ENCODE data around the gene KIF20B. TPM values are rescaled to one million over a fixed set of nuclear protein-coding genes. Genes with fewer than 3 reads are reported as not detected.

Gene KIF20B
- total RNA-seq, 1 donor from 2014 or later, result 71.5 TPM

- TF ChIP-seq EZH2phosphoT487 (IDR thresholded peaks at IDR 0.05), result no peak
- no peak for TF ChIP-seq CTCF (IDR thresholded peaks at IDR 0.05)
- TF ChIP-seq EZH2 (IDR thresholded peaks at IDR 0.05), result no peak
- no peaks in the 10 kb centered on the region for H3K27me3 Mint-ChIP-seq (ENCODE audit: insufficient read depth, low read depth)
- DNase-seq (ENCODE audit: low spot score), result no peak
- Histone ChIP-seq H3K4me1 (no peaks in the 10 kb centered on the region), H3K27ac (no peak overlapping the region), H3K27me3 (no peaks in the 10 kb centered on the region), H3K79me2 (ENCODE audit: low read depth) (no peaks in the 10 kb centered on the region), H4K20me1 (ENCODE audit: low read depth) (no peaks in the 10 kb centered on the region), H3K9me3 (ENCODE audit: low read depth) (no peaks in the 10 kb centered on the region), H3K36me3 (no peaks in the 10 kb centered on the region), H3K4me3 (no peak overlapping the region), H3K9ac (no peak overlapping the region), H3F3A (ENCODE audit: low read depth) (no peaks in the 10 kb centered on the region), H3K4me2 (no peak overlapping the region), H2AFZ (replicated peaks) (no peak overlapping the region)
- no peaks in the 10 kb centered on the region for H3K4me1 Mint-ChIP-seq
- H3K36me3 Mint-ChIP-seq, result peaks cover 7% of the 10 kb centered on the region
- H3K9me3 Mint-ChIP-seq, result no peaks in the 10 kb centered on the region
- no peak overlapping the region for H3K4me3 Mint-ChIP-seq
- no peak overlapping the region for H3K27ac Mint-ChIP-seq
Measured at GRCh38 chr10:89785095-89785494, 83.7 kb downstream of the KIF20B start.

- Histone ChIP-seq H3K4me3 (no peak overlapping the region), H4K20me1 (ENCODE audit: low read depth) (no peaks in the 10 kb centered on the region), H3K27ac (no peak overlapping the region), H3F3A (ENCODE audit: low read depth) (no peaks in the 10 kb centered on the region), H3K9me3 (ENCODE audit: low read depth) (no peaks in the 10 kb centered on the region), H3K4me1 (no peaks in the 10 kb centered on the region), H3K9ac (no peak overlapping the region), H3K4me2 (no peak overlapping the region), H3K36me3 (no peaks in the 10 kb centered on the region), H3K27me3 (no peaks in the 10 kb centered on the region), H3K79me2 (ENCODE audit: low read depth) (no peaks in the 10 kb centered on the region), H2AFZ (replicated peaks) (no peak overlapping the region)
- Mint-ChIP-seq H3K4me1 (no peaks in the 10 kb centered on the region), H3K27ac (no peak overlapping the region), H3K27me3 (ENCODE audit: insufficient read depth, low read depth) (no peaks in the 10 kb centered on the region), H3K4me3 (no peak overlapping the region), H3K9me3 (no peaks in the 10 kb centered on the region), H3K36me3 (peaks cover 1% of the 10 kb centered on the region)
- TF ChIP-seq EZH2phosphoT487 (IDR thresholded peaks at IDR 0.05) (no peak), EZH2 (IDR thresholded peaks at IDR 0.05) (no peak), CTCF (IDR thresholded peaks at IDR 0.05) (no peak)
- DNase-seq (ENCODE audit: low spot score), result no peak
Measured at GRCh38 chr10:89789188-89789877, 87.9 kb downstream of the KIF20B start.

GRCh38 chr10:89792187-89792586 lies 90.8 kb downstream of the KIF20B start:
- H3K27me3 Mint-ChIP-seq (ENCODE audit: insufficient read depth, low read depth), result no peaks in the 10 kb centered on the region
- TF ChIP-seq EZH2 (IDR thresholded peaks at IDR 0.05), result no peak
- TF ChIP-seq CTCF (IDR thresholded peaks at IDR 0.05), result no peak
- no peak for TF ChIP-seq EZH2phosphoT487 (IDR thresholded peaks at IDR 0.05)
- DNase-seq (ENCODE audit: low spot score), result no peak

More at GRCh38 chr10:89792187-89792586, 90.8 kb downstream of the KIF20B start:
- peaks cover 4% of the 10 kb centered on the region for H3K4me1 Mint-ChIP-seq
- Histone ChIP-seq H2AFZ (replicated peaks) (no peak overlapping the region), H3K4me1 (peaks cover 8% of the 10 kb centered on the region), H3K79me2 (ENCODE audit: low read depth) (no peaks in the 10 kb centered on the region), H4K20me1 (ENCODE audit: low read depth) (no peaks in the 10 kb centered on the region), H3K9ac (no peak overlapping the region), H3K4me3 (no peak overlapping the region), H3K36me3 (no peaks in the 10 kb centered on the region), H3K9me3 (ENCODE audit: low read depth) (no peaks in the 10 kb centered on the region), H3K4me2 (no peak overlapping the region), H3F3A (ENCODE audit: low read depth) (no peaks in the 10 kb centered on the region), H3K27ac (no peak overlapping the region), H3K27me3 (no peaks in the 10 kb centered on the region)
- no peak overlapping the region for H3K27ac Mint-ChIP-seq
- H3K36me3 Mint-ChIP-seq, result no peaks in the 10 kb centered on the region
- H3K4me3 Mint-ChIP-seq, result no peak overlapping the region
- no peaks in the 10 kb centered on the region for H3K9me3 Mint-ChIP-seq

All from neural progenitor cell (in vitro differentiated cells).